Body of pancreas (tissue), 4 donors: Measurements from ENCODE around the gene MT1B.

Source experiments
- CTCF ChIP-seq, 7 experiments: fragments of 450-650 bp in 4 of 7; fragments of 200-600 bp in 3 of 7; sonication (generic) in 3 of 7; IDR thresholded peaks; one replicate each; pipeline ENCODE4 v1.5.1; 2016 to 2019; ENCODE audit warnings: antibody characterized with exemption in 7 of 7
- POLR2A ChIP-seq, 3 donors: fragments of 450-650 bp; IDR thresholded peaks; one replicate each; pipeline ENCODE4 v1.6.1; 2016; ENCODE audit warnings: antibody characterized with exemption in 3 of 3, mild to moderate bottlenecking in 2 of 3

GRCh38 chr16:56634715-56635440 lies 16.8 kb upstream of the MT1B start:
- TF ChIP-seq CTCF (IDR thresholded peaks at IDR 0.05) (no peak), POLR2A (IDR thresholded peaks at IDR 0.05) (no peak)
